ENCODE measurements around the gene MYO1B. TPM values are rescaled to one million over a fixed set of nuclear protein-coding genes. Genes with fewer than 3 reads are reported as not detected.

The MYO1B gene
- total RNA-seq, 1 experiment from 2014 or later: 93.0 TPM

GRCh38 chr2:191257934-191258333 is 12.7 kb downstream of the MYO1B start:
- CTCF ChIA-PET: no interaction called here
- Histone ChIP-seq H3K9ac (ENCODE audit: low read length) (no peak overlapping the region), H3K4me3 (ENCODE audit: low read length) (no peak overlapping the region), H3K4me1 (ENCODE audit: insufficient read depth, low read length) (0 out of 2 replicates have a peak, but pooled peaks cover 7% of the 10 kb centered on the region), H3K9me3 (ENCODE audit: low read length) (no peaks in the 10 kb centered on the region), H3K4me2 (ENCODE audit: low read length) (no peak overlapping the region), H3K36me3 (ENCODE audit: low read depth, low read length) (no peaks in the 10 kb centered on the region), H3K27ac (ENCODE audit: low read length) (no peak overlapping the region), H3K27me3 (ENCODE audit: low read length) (no peaks in the 10 kb centered on the region), H3K9me2 (replicated peaks; ENCODE audit: low read length) (no peaks in the 10 kb centered on the region), H3K79me2 (ENCODE audit: low read length) (peaks cover 100% of the 10 kb centered on the region), H4K20me1 (ENCODE audit: low read length) (peaks cover 34% of the 10 kb centered on the region), H3F3A (ENCODE audit: low read length, unreplicated experiment) (no peaks in the 10 kb centered on the region), H2AFZ (ENCODE audit: low read length) (no peak overlapping the region)
- POLR2A ChIA-PET (ENCODE audit: unreplicated experiment): no interaction called here
- no peak for ATAC-seq
- no TSS peak for BruUV-seq (replicated peaks)
- no peak for DNase-seq
- no peak for TF ChIP-seq CTCF (conservative IDR thresholded peaks at IDR 0.05; ENCODE audit: low read depth, low read length)
- TF ChIP-seq EZH2phosphoT487 (IDR thresholded peaks at IDR 0.05; ENCODE audit: borderline replicate concordance, low read length): no peak
- TF ChIP-seq EZH2 (IDR thresholded peaks at IDR 0.05; ENCODE audit: low read length, unreplicated experiment): no peak
- intact Hi-C loops (cut with micrococcal nuclease): no loop called here

- no peaks in the 10 kb centered on the region for H3K9me3 ChIP-seq (ENCODE audit: low read length)
- H3K9ac ChIP-seq (ENCODE audit: low read length): no peak overlapping the region
- H2AFZ ChIP-seq (ENCODE audit: low read length): no peak overlapping the region
- H3K9me2 ChIP-seq (replicated peaks; ENCODE audit: low read length): no peaks in the 10 kb centered on the region
- H3K27me3 ChIP-seq (ENCODE audit: low read length): no peaks in the 10 kb centered on the region
- H3K4me3 ChIP-seq (ENCODE audit: low read length): no peak overlapping the region
- H3K27ac ChIP-seq (ENCODE audit: low read length): no peak overlapping the region
- BruUV-seq (replicated peaks): no TSS peak
- no peak for TF ChIP-seq EZH2 (IDR thresholded peaks at IDR 0.05; ENCODE audit: low read length, unreplicated experiment)
- TF ChIP-seq EZH2phosphoT487 (IDR thresholded peaks at IDR 0.05; ENCODE audit: borderline replicate concordance, low read length): no peak
- no peak for TF ChIP-seq CTCF (conservative IDR thresholded peaks at IDR 0.05; ENCODE audit: low read depth, low read length)
- intact Hi-C loops (cut with micrococcal nuclease): no loop called here
- POLR2A ChIA-PET (ENCODE audit: unreplicated experiment): no interaction called here
- CTCF ChIA-PET: no interaction called here
- H3F3A ChIP-seq (ENCODE audit: low read length, unreplicated experiment): no peaks in the 10 kb centered on the region
- no peak overlapping the region for H3K4me2 ChIP-seq (ENCODE audit: low read length)
- H3K4me1 ChIP-seq (ENCODE audit: insufficient read depth, low read length): peaks cover 12% of the 10 kb centered on the region
- no peaks in the 10 kb centered on the region for H3K36me3 ChIP-seq (ENCODE audit: low read depth, low read length)
- DNase-seq (no peak), ATAC-seq (no peak)
- peaks cover 100% of the 10 kb centered on the region for H3K79me2 ChIP-seq (ENCODE audit: low read length)
- peaks cover 25% of the 10 kb centered on the region for H4K20me1 ChIP-seq (ENCODE audit: low read length)
Observed at GRCh38 chr2:191258996-191259395, 13.8 kb downstream of the MYO1B start.

- H3K4me1 ChIP-seq (ENCODE audit: insufficient read depth, low read length): peaks cover 26% of the 10 kb centered on the region
- H3K79me2 ChIP-seq (ENCODE audit: low read length): peaks cover 100% of the 10 kb centered on the region
Observed at GRCh38 chr2:191262436-191262835, 17.2 kb downstream of the MYO1B start.

More at GRCh38 chr2:191262436-191262835, 17.2 kb downstream of the MYO1B start:
- Histone ChIP-seq H3K9ac (ENCODE audit: low read length) (no peak overlapping the region), H3K27ac (ENCODE audit: low read length) (no peak overlapping the region), H3K27me3 (ENCODE audit: low read length) (no peaks in the 10 kb centered on the region), H4K20me1 (ENCODE audit: low read length) (peaks cover 18% of the 10 kb centered on the region), H3F3A (ENCODE audit: low read length, unreplicated experiment) (no peaks in the 10 kb centered on the region), H3K4me3 (ENCODE audit: low read length) (no peak overlapping the region), H3K4me2 (ENCODE audit: low read length) (no peak overlapping the region), H2AFZ (ENCODE audit: low read length) (no peak overlapping the region), H3K36me3 (ENCODE audit: low read depth, low read length) (no peaks in the 10 kb centered on the region), H3K9me3 (ENCODE audit: low read length) (no peaks in the 10 kb centered on the region), H3K9me2 (replicated peaks; ENCODE audit: low read length) (no peaks in the 10 kb centered on the region)
- intact Hi-C loops (cut with micrococcal nuclease): no loop called here
- ChIA-PET CTCF (no interaction called here), POLR2A (ENCODE audit: unreplicated experiment) (no interaction called here)
- no peak for DNase-seq
- ATAC-seq: no peak
- TF ChIP-seq EZH2phosphoT487 (IDR thresholded peaks at IDR 0.05; ENCODE audit: borderline replicate concordance, low read length): no peak
- TF ChIP-seq CTCF (conservative IDR thresholded peaks at IDR 0.05; ENCODE audit: low read depth, low read length): no peak
- no peak for TF ChIP-seq EZH2 (IDR thresholded peaks at IDR 0.05; ENCODE audit: low read length, unreplicated experiment)
- no TSS peak for BruUV-seq (replicated peaks)

Measured in PC-3 (cell line).